ENCODE data around the gene CUX1. TPM values are rescaled to one million over a fixed set of nuclear protein-coding genes. Genes with fewer than 3 reads are reported as not detected.

CUX1 gene
- total and polyA plus RNA-seq, 2 of the 13 experiments (the other 11 are each of a cell fraction or from before 2014, with no cell fraction given), result 13.7 to 14.9 TPM

GRCh38 chr7:101996876-101997275 lies 179.4 kb downstream of the CUX1 start (continued):
- TF ChIP-seq ZNF772 (CRISPR knock-in tag; IDR thresholded peaks at IDR 0.05) (no peak), ZNF790 (CRISPR knock-in tag; IDR thresholded peaks at IDR 0.05; ENCODE audit: borderline replicate concordance) (no peak), HDAC1 (CRISPR knock-in tag; IDR thresholded peaks at IDR 0.05) (no peak), ZNF280B (CRISPR knock-in tag; IDR thresholded peaks at IDR 0.05; ENCODE audit: borderline replicate concordance) (no peak), ZNF430 (CRISPR knock-in tag; IDR thresholded peaks at IDR 0.05) (no peak), EEA1 (CRISPR knock-in tag; IDR thresholded peaks at IDR 0.05; ENCODE audit: borderline replicate concordance) (no peak), ZNF816 (CRISPR knock-in tag; IDR thresholded peaks at IDR 0.05; ENCODE audit: borderline replicate concordance) (no peak)

GRCh38 chr7:101998029-101998905 lies 180.8 kb downstream of the CUX1 start:
- DNase-seq (ENCODE audit: low spot score) (no peak), ATAC-seq (no peak; the same call in 1 of the 3 replicates), FAIRE-seq (no peak)
- Histone ChIP-seq H2AFZ (ENCODE audit: low read length) (no peak overlapping the region), H3K36me3 (replicated peaks in 1 of 2; ENCODE audit: control insufficient read depth in 1 of 2, insufficient read depth in 2 of 2, low read length in 2 of 2) (peaks cover 2% of the 10 kb centered on the region in 2 experiments; a peak in 1 of 5 replicates), H4K20me1 (ENCODE audit: insufficient read depth, low read length) (0 out of 2 replicates have a peak, but pooled peaks cover 4% of the 10 kb centered on the region), H3K27ac (ENCODE audit: extremely low read length, insufficient read depth, low read length) (no peak overlapping the region), H3K4me3 (replicated peaks in 1 of 3; ENCODE audit: insufficient read depth in 1 of 3, low read depth in 2 of 3, low read length in 3 of 3) (no peak overlapping the region), H3K4me2 (ENCODE audit: low read depth, low read length) (no peak overlapping the region), H3K4me1 (ENCODE audit: insufficient read depth, low read length) (no peaks in the 10 kb centered on the region), H3K79me2 (ENCODE audit: insufficient read depth, low read length) (no peaks in the 10 kb centered on the region), H3K9me3 (ENCODE audit: low read length) (no peaks in the 10 kb centered on the region), H3K27me3 (ENCODE audit: control insufficient read depth in 1 of 2, insufficient read depth in 2 of 2, low read length in 2 of 2) (no peaks in the 10 kb centered on the region), H3K9ac (ENCODE audit: insufficient read depth, low read depth, low read length) (no peak overlapping the region)
- 96% methylated on average over 21 of the region's 24 CpGs for WGBS (ENCODE audit: low lambda C conversion rate)
- in situ Hi-C loops (cut with HindIII; ENCODE audit: extremely low pct_ligation_motif_present, low pct_unique_long_range_greater_than_20kb), result no loop called here
- POLR2A ChIA-PET, result no interaction called here
- CTCF ChIA-PET (ENCODE audit: low intra/inter-chr PET ratio, low total read pairs), result no interaction called here
- TF ChIP-seq ZKSCAN1 (IDR thresholded peaks at IDR 0.05; ENCODE audit: low read length) (no peak), ZNF431 (CRISPR knock-in tag; IDR thresholded peaks at IDR 0.05; ENCODE audit: borderline replicate concordance, low read depth) (no peak), MTF1 (CRISPR knock-in tag; IDR thresholded peaks at IDR 0.05) (no peak), SMAD1 (CRISPR knock-in tag; IDR thresholded peaks at IDR 0.05; ENCODE audit: borderline replicate concordance, low read depth) (no peak), ZNF720 (CRISPR knock-in tag; IDR thresholded peaks at IDR 0.05) (no peak), ZNF672 (CRISPR knock-in tag; IDR thresholded peaks at IDR 0.05) (no peak), ZNF781 (CRISPR knock-in tag; IDR thresholded peaks at IDR 0.05; ENCODE audit: borderline replicate concordance, not compliant biosample characterization) (no peak), TFDP2 (CRISPR knock-in tag; IDR thresholded peaks at IDR 0.05) (no peak), ISL2 (CRISPR knock-in tag; IDR thresholded peaks at IDR 0.05) (no peak), ZNF282 (IDR thresholded peaks at IDR 0.05; ENCODE audit: partially characterized antibody) (no peak), ZNF652 (CRISPR knock-in tag; IDR thresholded peaks at IDR 0.05; ENCODE audit: borderline replicate concordance, low read depth) (no peak), ZNF331 (CRISPR knock-in tag; IDR thresholded peaks at IDR 0.05) (no peak), ZNF768 (CRISPR knock-in tag; IDR thresholded peaks at IDR 0.05) (no peak), ZNF44 (CRISPR knock-in tag; IDR thresholded peaks at IDR 0.05) (no peak)
- BruUV-seq (replicated peaks), result no TSS peak
- intact Hi-C loops (cut with micrococcal nuclease; ENCODE audit: unreplicated experiment), result no loop called here
